DOHH2 (cell line): Measurements from ENCODE around the gene COL4A2.

Experiments used
- H3F3A ChIP-seq: fragments of 200-600 bp; sonication (generic), shearing (Covaris generic); 2 replicates; pipeline ENCODE4 v1.6.0; 2016; ENCODE audit warnings: antibody characterized with exemption, mild to moderate bottlenecking; ENCODE audit not compliant: control insufficient read depth, insufficient read depth
- H3K27ac ChIP-seq: fragments of 200-600 bp; sonication (generic); 2 replicates; pipeline ENCODE4 v1.5.1; 2014; ENCODE audit warnings: low read depth, mild to moderate bottlenecking, low read length, moderate library complexity
- H3K27me3 ChIP-seq: fragments of 200-600 bp; sonication (generic); 2 replicates; pipeline ENCODE4 v1.6.1; 2014; ENCODE audit warnings: mild to moderate bottlenecking, low read length, mixed read lengths; ENCODE audit not compliant: control insufficient read depth
- H3K36me3 ChIP-seq: fragments of 200-600 bp; sonication (generic); 2 replicates; pipeline ENCODE4 v1.6.1; 2014; ENCODE audit warnings: mild to moderate bottlenecking, low read length, moderate library complexity, mixed read lengths; ENCODE audit not compliant: control insufficient read depth
- H3K4me1 ChIP-seq: fragments of 200-600 bp; sonication (generic); 2 replicates; pipeline ENCODE4 v1.6.1; 2014; ENCODE audit warnings: mild to moderate bottlenecking, low read length, mixed read lengths; ENCODE audit not compliant: control insufficient read depth
- H3K4me2 ChIP-seq: fragments of 200-600 bp; sonication (generic); 2 replicates; pipeline ENCODE4 v1.6.0; 2014; ENCODE audit warnings: mild to moderate bottlenecking, low read length, moderate library complexity
- H3K4me3 ChIP-seq: fragments of 200-600 bp; sonication (generic); 2 replicates; pipeline ENCODE4 v1.5.1; 2014; ENCODE audit warnings: mild to moderate bottlenecking, low read length, mixed read lengths
- H3K79me2 ChIP-seq: fragments of 200-600 bp; sonication (generic); 2 replicates; pipeline ENCODE4 v1.6.1; 2014; ENCODE audit warnings: mild to moderate bottlenecking, low read length, mixed read lengths; ENCODE audit not compliant: control insufficient read depth
- H3K9me2 ChIP-seq: fragments of 200-600 bp; sonication (generic); replicated peaks from 2 replicates; pipeline ENCODE4 v1.6.1; 2014; ENCODE audit warnings: mild to moderate bottlenecking, low read length, mixed read lengths; ENCODE audit not compliant: control insufficient read depth
- H3K9me3 ChIP-seq: fragments of 200-600 bp; sonication (generic); 2 replicates; pipeline ENCODE4 v1.6.1; 2014; ENCODE audit warnings: antibody characterized with exemption, low read length, mixed read lengths; ENCODE audit not compliant: control insufficient read depth, insufficient read depth
- H4K20me1 ChIP-seq: fragments of 200-600 bp; sonication (generic); 2 replicates; pipeline ENCODE4 v1.6.0; 2014; ENCODE audit warnings: low read depth, mild to moderate bottlenecking, antibody characterized with exemption, low read length, moderate library complexity; ENCODE audit not compliant: control insufficient read depth, insufficient read depth
- CTCF ChIP-seq: fragments of 200-600 bp; sonication (generic); IDR thresholded peaks from one replicate; pipeline ENCODE4 v1.5.1; 2014; ENCODE audit warnings: antibody characterized with exemption, mild to moderate bottlenecking, low read depth, low read length; ENCODE audit not compliant: poor library complexity, severe bottlenecking
- EZH2phosphoT487 ChIP-seq: fragments of 200-600 bp; sonication (generic); IDR thresholded peaks from 2 replicates; pipeline ENCODE4 v1.6.1; 2017; ENCODE audit warnings: borderline replicate concordance, mild to moderate bottlenecking, antibody characterized with exemption, low read length, moderate library complexity, mixed read lengths

Gene COL4A2

GRCh38 chr13:110454956-110455355 is 147.9 kb downstream of the COL4A2 start:
- no peak overlapping the region for H3K4me3 ChIP-seq
- H3K36me3 ChIP-seq: no peaks in the 10 kb centered on the region
- TF ChIP-seq CTCF: no peak
- TF ChIP-seq EZH2phosphoT487: no peak
- H4K20me1 ChIP-seq: no peaks in the 10 kb centered on the region
- no peak overlapping the region for H3K4me2 ChIP-seq
- no peaks in the 10 kb centered on the region for H3K9me2 ChIP-seq
- no peaks in the 10 kb centered on the region for H3K9me3 ChIP-seq
- peaks cover 26% of the 10 kb centered on the region for H3K4me1 ChIP-seq
- H3F3A ChIP-seq: no peaks in the 10 kb centered on the region
- H3K79me2 ChIP-seq: no peaks in the 10 kb centered on the region
- no peak overlapping the region for H3K27ac ChIP-seq
- H3K27me3 ChIP-seq: peaks cover 8% of the 10 kb centered on the region; the same call in 1 of the 2 replicates

GRCh38 chr13:110455444-110455843 is 148.4 kb downstream of the COL4A2 start:
- H3K9me2 ChIP-seq: no peaks in the 10 kb centered on the region
- H3K9me3 ChIP-seq: no peaks in the 10 kb centered on the region
- no peak overlapping the region for H3K27ac ChIP-seq
- peak overlapping the region; percentile 55 for H3K4me3 ChIP-seq
- H3K4me2 ChIP-seq: peak overlapping the region; percentile 73
- H3K4me1 ChIP-seq: peaks cover 26% of the 10 kb centered on the region
- no peaks in the 10 kb centered on the region for H3K36me3 ChIP-seq
- H3K27me3 ChIP-seq: peaks cover 8% of the 10 kb centered on the region; the same call in 1 of the 2 replicates
- no peaks in the 10 kb centered on the region for H4K20me1 ChIP-seq
- no peaks in the 10 kb centered on the region for H3K79me2 ChIP-seq
- TF ChIP-seq CTCF (no peak), EZH2phosphoT487 (no peak)
- no peaks in the 10 kb centered on the region for H3F3A ChIP-seq

- H3K27ac ChIP-seq: no peak overlapping the region
- H3K9me2 ChIP-seq: no peaks in the 10 kb centered on the region
- peak overlapping the region; percentile 55 for H3K4me3 ChIP-seq
- H3K4me2 ChIP-seq: peak overlapping the region; percentile 73
- H3K9me3 ChIP-seq: no peaks in the 10 kb centered on the region
- H3K27me3 ChIP-seq: peaks cover 8% of the 10 kb centered on the region; the same call in 1 of the 2 replicates
- H3F3A ChIP-seq: no peaks in the 10 kb centered on the region
- no peaks in the 10 kb centered on the region for H3K79me2 ChIP-seq
- no peaks in the 10 kb centered on the region for H3K36me3 ChIP-seq
- peak; percentile 92 for TF ChIP-seq CTCF
- TF ChIP-seq EZH2phosphoT487: no peak
- H4K20me1 ChIP-seq: no peaks in the 10 kb centered on the region
- peaks cover 26% of the 10 kb centered on the region for H3K4me1 ChIP-seq
These were observed 148.9 kb downstream of the COL4A2 start for GRCh38 chr13:110455941-110456340.

- peaks cover 26% of the 10 kb centered on the region for H3K4me1 ChIP-seq
- no peaks in the 10 kb centered on the region for H3K9me3 ChIP-seq
- H3K9me2 ChIP-seq: no peaks in the 10 kb centered on the region
- peak overlapping the region; percentile 73 for H3K4me2 ChIP-seq
- H3K27me3 ChIP-seq: peaks cover 8% of the 10 kb centered on the region; the same call in 1 of the 2 replicates
- H3K36me3 ChIP-seq: no peaks in the 10 kb centered on the region
- H3K27ac ChIP-seq: no peak overlapping the region
- no peaks in the 10 kb centered on the region for H3F3A ChIP-seq
- H4K20me1 ChIP-seq: no peaks in the 10 kb centered on the region
- no peak for TF ChIP-seq CTCF
- TF ChIP-seq EZH2phosphoT487: no peak
- no peaks in the 10 kb centered on the region for H3K79me2 ChIP-seq
- H3K4me3 ChIP-seq: no peak overlapping the region; the same call in 1 of the 2 replicates
These were observed 149.5 kb downstream of the COL4A2 start for GRCh38 chr13:110456550-110456949.
